Subcutaneous adipose tissue (tissue), 4 donors: ENCODE data around the gene ANAPC13. TPM values are rescaled to one million over a fixed set of nuclear protein-coding genes. Genes with fewer than 3 reads are reported as not detected.

Experiments used
- total RNA-seq, 4 donors: library from RNA; depleted of rRNA; stranded (reverse); fragments of >200 nt; gene quantifications; one replicate each; pipeline ENCODE4 v1.1.0, GENCODE V29; 2016
- TF ChIP-seq, protein P1 (sequence below): fragments of 450-650 bp; IDR thresholded peaks from one replicate; pipeline ENCODE4 v1.5.1; 2016; ENCODE audit warnings: low read depth, mild to moderate bottlenecking, control low read depth, antibody characterized with exemption, moderate library complexity

Gene ANAPC13
- total RNA-seq, 4 donors from 2014 or later, result 45.9 to 133 (median 60.0) TPM

DNA sequence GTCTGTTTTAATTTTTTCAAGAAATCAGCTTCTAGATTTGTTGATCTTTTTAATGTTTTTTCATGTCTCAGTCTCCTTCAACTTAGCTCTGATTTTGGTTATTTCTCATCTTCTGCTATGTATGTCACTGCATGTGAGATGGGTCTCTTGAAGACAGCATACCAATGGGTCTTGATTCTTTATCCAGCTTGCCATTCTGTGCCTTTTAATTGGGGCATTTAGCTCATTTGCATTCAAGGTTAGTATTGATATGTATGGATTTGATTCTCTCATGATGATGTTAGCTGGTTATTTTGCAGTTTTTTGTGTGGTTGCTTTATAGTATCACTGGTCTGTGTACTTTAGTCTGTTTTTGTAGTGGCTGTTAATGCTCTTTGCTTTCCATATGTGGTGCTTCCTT is 39.5 kb upstream of the ANAPC13 start:
- TF ChIP-seq, protein P1, sequence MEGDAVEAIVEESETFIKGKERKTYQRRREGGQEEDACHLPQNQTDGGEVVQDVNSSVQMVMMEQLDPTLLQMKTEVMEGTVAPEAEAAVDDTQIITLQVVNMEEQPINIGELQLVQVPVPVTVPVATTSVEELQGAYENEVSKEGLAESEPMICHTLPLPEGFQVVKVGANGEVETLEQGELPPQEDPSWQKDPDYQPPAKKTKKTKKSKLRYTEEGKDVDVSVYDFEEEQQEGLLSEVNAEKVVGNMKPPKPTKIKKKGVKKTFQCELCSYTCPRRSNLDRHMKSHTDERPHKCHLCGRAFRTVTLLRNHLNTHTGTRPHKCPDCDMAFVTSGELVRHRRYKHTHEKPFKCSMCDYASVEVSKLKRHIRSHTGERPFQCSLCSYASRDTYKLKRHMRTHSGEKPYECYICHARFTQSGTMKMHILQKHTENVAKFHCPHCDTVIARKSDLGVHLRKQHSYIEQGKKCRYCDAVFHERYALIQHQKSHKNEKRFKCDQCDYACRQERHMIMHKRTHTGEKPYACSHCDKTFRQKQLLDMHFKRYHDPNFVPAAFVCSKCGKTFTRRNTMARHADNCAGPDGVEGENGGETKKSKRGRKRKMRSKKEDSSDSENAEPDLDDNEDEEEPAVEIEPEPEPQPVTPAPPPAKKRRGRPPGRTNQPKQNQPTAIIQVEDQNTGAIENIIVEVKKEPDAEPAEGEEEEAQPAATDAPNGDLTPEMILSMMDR, result no peak

- TF ChIP-seq, protein P1, result no peak
Observed at GRCh38 chr3:134522541-134522940, 36.8 kb upstream of the ANAPC13 start.

- TF ChIP-seq, protein P1, result no peak
Observed at GRCh38 chr3:134517791-134518190, 32.0 kb upstream of the ANAPC13 start.

- TF ChIP-seq, protein P1, result no peak
Observed at GRCh38 chr3:134516905-134517304, 31.1 kb upstream of the ANAPC13 start.

DNA sequence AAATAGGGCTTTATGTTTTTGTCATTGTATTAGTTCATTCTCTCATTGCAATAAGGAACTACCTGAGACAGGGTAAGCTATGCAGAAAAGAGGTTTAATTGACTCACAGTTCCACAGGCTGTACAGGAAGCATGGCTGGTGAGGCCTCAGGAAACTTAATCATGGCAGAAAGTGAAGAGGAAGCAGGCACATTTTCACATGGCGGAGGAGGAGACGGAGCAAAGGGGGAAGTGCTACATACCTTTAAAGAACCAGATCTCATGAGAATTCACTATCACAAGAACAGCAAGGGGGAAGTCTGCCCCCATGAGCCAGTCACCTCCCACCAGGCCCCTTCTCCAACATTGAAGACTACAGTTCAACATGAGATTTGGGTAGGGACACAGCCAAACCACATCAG is 25.7 kb upstream of the ANAPC13 start:
- TF ChIP-seq, protein P1, result no peak

DNA sequence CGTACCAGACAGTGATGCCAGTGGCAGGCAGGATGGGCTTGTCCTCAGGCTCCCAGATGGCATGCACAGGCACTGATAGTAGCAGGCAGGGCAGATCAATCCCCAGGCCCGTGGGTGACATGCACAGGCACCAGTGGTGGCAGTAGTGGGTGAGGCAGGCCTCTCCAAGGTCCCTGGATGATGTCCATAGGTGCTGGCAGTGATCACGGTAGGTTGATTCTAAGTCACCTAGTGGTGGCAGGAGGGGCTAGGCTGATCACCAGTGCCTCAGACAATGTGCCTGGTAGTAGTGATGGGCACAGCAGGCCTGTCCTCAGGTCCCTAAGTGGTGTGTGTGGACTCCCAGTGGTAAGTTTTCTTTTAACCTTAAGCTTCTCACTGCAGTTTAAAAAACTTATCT is 19.7 kb upstream of the ANAPC13 start:
- TF ChIP-seq, protein P1, result no peak

DNA sequence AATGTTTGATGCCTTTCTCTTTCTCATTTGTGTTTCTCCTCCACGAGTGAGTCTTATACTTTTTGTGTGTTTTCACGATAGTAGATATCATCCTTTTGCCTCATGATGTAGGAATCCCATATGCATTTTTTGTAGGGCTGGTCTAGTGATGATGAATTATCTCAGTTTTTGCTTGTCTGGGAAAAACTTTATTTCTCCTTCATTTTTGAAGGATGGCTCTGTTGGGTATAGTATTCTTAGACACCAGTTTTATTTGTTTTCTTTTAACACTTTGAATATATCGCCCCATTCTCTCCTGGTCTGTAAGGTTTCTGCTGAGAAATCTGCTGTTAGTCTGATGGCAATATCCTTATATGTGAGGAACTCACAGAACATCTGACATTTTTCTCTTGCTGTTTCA is 18.3 kb upstream of the ANAPC13 start:
- TF ChIP-seq, protein P1, result no peak

- TF ChIP-seq, protein P1, result no peak
Observed at GRCh38 chr3:134503266-134503665, 17.5 kb upstream of the ANAPC13 start.
